CD4-positive, alpha-beta T cell (primary cell): ENCODE data around the gene PLAAT3. TPM values are rescaled to one million over a fixed set of nuclear protein-coding genes. Genes with fewer than 3 reads are reported as not detected.

Experiments
- ATAC-seq: fragments of 200-7000 bp; cut with Tn5 transposase; one replicate; pipeline ENCODE4 v1.10.0; 2022; ENCODE audit warnings: mild to moderate bottlenecking; ENCODE audit not compliant: poor library complexity
- CTCF ChIA-PET: fragments of 350-600 bp; sonication (Branson Sonifier 250); formaldehyde crosslinking; loops from one replicate; lab custom pipeline; 2021; ENCODE audit warnings: antibody characterized with exemption, inconsistent platforms; lab: Charles Lee
- POLR2A ChIA-PET: fragments of 350-600 bp; sonication (Branson Sonifier 250); formaldehyde crosslinking; loops from one replicate; lab custom pipeline; 2021; ENCODE audit warnings: antibody characterized with exemption, inconsistent platforms; lab: Charles Lee
- DNase-seq, 14 experiments: peaks; one replicate each; pipeline ENCODE4 v3.0.0-alpha.2; 2013 to 2020; ENCODE audit warnings: mixed read lengths in 2 of 14
- H3K27ac ChIP-seq, 2 donors: one replicate each; pipeline versions ENCODE4 v1.5.1 to v1.7.0; 2013; ENCODE audit warnings: low read length in 2 of 2, low read depth in 1 of 2, mild to moderate bottlenecking in 1 of 2
- H3K27me3 ChIP-seq, 2 experiments: 1 replicate in 1 of 2; 2 replicates in 1 of 2; pipeline versions ENCODE4 v1.6.1 to v1.7.0; 2013; ENCODE audit warnings: low read length in 2 of 2, control low read depth in 1 of 2, mild to moderate bottlenecking in 1 of 2, moderate library complexity in 1 of 2; ENCODE audit not compliant: insufficient read depth in 2 of 2, control insufficient read depth in 1 of 2
- H3K36me3 ChIP-seq: one replicate; pipeline ENCODE4 v1.6.1; 2013; ENCODE audit warnings: low read length, control low read depth; ENCODE audit not compliant: insufficient read depth
- H3K4me1 ChIP-seq: one replicate; pipeline ENCODE4 v1.6.1; 2013; ENCODE audit warnings: low read length, control low read depth; ENCODE audit not compliant: insufficient read depth
- H3K4me3 ChIP-seq: one replicate; pipeline ENCODE4 v1.5.1; 2013; ENCODE audit warnings: mild to moderate bottlenecking, low read length, moderate library complexity
- H3K9me3 ChIP-seq, 2 experiments: 1 replicate in 1 of 2; 2 replicates in 1 of 2; pipeline versions ENCODE4 v1.6.1 to v1.7.0; 2013; ENCODE audit warnings: low read length in 2 of 2, mild to moderate bottlenecking in 2 of 2, control low read depth in 1 of 2, moderate library complexity in 1 of 2; ENCODE audit not compliant: control insufficient read depth in 1 of 2, insufficient read depth in 1 of 2
- H3K27ac Mint-ChIP-seq: one replicate; pipeline ENCODE4 v1.8.0; 2020; ENCODE audit warnings: mixed read lengths
- H3K27me3 Mint-ChIP-seq: one replicate; pipeline ENCODE4 v1.8.0; 2021; ENCODE audit warnings: mixed read lengths
- H3K36me3 Mint-ChIP-seq: one replicate; pipeline ENCODE4 v1.8.0; 2021; ENCODE audit warnings: low read depth, mixed read lengths
- H3K4me1 Mint-ChIP-seq: one replicate; pipeline ENCODE4 v1.8.0; 2021; ENCODE audit warnings: low read depth, mixed read lengths
- H3K4me3 Mint-ChIP-seq: one replicate; pipeline ENCODE4 v1.8.0; 2020; ENCODE audit warnings: mild to moderate bottlenecking, mixed read lengths
- H3K9me3 Mint-ChIP-seq: one replicate; pipeline ENCODE4 v1.8.0; 2020; ENCODE audit warnings: mixed read lengths
- intact Hi-C, 2 experiments: fragments of 100-400 bp; cut with DNase I in 1 of 2; cut with micrococcal nuclease in 1 of 2; formaldehyde crosslinking; loops; one replicate each; pipeline versions ENCODE4 v1.15.1 to v1.9.0; 2023 to 2025; cut with DNase I, micrococcal nuclease
- total RNA-seq, 174 experiments: library from RNA in 2 of 174; stranded (reverse) in 2 of 174; gene quantifications; one replicate each; pipeline ENCODE4 v1.2.3 and lab custom pipeline; 2021 to 2026
- TF ChIP-seq, protein P1 (sequence below): fragments of 200-600 bp; IDR thresholded peaks from one replicate; pipeline ENCODE4 v1.8.0; 2022; ENCODE audit warnings: antibody characterized with exemption, mild to moderate bottlenecking

The PLAAT3 gene
- total RNA-seq, 2 experiments from 2014 or later, result 2.4 to 3.6 TPM

DNA sequence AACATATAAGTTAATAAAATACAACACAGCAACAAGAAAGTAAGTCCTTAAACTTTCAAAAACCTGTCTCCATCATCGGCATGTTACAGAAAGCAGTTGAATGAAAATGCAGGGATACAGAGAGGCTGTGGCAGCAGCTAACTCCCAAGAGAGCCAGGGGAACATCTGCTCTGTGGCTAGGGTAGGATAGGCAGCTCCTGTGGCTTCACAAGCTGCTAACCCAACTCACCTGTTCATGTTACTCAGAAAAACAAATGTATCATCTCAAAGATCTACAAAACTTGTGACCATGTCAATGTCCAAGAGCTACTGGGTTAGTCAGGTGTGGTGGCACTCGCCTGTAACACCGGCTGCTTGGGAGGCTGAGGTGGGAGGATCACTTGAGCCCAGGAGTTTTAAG lies 15.2 kb upstream of the PLAAT3 start:
- no peak for DNase-seq
- Mint-ChIP-seq H3K36me3 (peaks cover 54% of the 10 kb centered on the region), H3K4me1 (no peaks in the 10 kb centered on the region), H3K27ac (no peak overlapping the region), H3K9me3 (no peaks in the 10 kb centered on the region), H3K27me3 (no peaks in the 10 kb centered on the region), H3K4me3 (no peak overlapping the region)
- Histone ChIP-seq H3K9me3 (no peaks in the 10 kb centered on the region), H3K27me3 (no peaks in the 10 kb centered on the region), H3K27ac (no peak overlapping the region), H3K4me3 (no peak overlapping the region), H3K4me1 (no peaks in the 10 kb centered on the region), H3K36me3 (peaks cover 35% of the 10 kb centered on the region)
- ChIA-PET CTCF (interaction anchor here (1.3 to 1.9 kb wide), 2 partner anchors 13 to 150 kb away, joined by 3 to 7 read pairs; no protein-coding TSS in a partner anchor), POLR2A (interaction anchor here (0.6 to 1.6 kb wide), 3 partner anchors 12 to 93 kb away, joined by 3 to 6 read pairs (median 3); partner anchors contain the start of gene PLAAT4)
- intact Hi-C loops, result no loop called here
- TF ChIP-seq, protein P1, sequence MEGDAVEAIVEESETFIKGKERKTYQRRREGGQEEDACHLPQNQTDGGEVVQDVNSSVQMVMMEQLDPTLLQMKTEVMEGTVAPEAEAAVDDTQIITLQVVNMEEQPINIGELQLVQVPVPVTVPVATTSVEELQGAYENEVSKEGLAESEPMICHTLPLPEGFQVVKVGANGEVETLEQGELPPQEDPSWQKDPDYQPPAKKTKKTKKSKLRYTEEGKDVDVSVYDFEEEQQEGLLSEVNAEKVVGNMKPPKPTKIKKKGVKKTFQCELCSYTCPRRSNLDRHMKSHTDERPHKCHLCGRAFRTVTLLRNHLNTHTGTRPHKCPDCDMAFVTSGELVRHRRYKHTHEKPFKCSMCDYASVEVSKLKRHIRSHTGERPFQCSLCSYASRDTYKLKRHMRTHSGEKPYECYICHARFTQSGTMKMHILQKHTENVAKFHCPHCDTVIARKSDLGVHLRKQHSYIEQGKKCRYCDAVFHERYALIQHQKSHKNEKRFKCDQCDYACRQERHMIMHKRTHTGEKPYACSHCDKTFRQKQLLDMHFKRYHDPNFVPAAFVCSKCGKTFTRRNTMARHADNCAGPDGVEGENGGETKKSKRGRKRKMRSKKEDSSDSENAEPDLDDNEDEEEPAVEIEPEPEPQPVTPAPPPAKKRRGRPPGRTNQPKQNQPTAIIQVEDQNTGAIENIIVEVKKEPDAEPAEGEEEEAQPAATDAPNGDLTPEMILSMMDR, result no peak
- ATAC-seq, result no peak

DNA sequence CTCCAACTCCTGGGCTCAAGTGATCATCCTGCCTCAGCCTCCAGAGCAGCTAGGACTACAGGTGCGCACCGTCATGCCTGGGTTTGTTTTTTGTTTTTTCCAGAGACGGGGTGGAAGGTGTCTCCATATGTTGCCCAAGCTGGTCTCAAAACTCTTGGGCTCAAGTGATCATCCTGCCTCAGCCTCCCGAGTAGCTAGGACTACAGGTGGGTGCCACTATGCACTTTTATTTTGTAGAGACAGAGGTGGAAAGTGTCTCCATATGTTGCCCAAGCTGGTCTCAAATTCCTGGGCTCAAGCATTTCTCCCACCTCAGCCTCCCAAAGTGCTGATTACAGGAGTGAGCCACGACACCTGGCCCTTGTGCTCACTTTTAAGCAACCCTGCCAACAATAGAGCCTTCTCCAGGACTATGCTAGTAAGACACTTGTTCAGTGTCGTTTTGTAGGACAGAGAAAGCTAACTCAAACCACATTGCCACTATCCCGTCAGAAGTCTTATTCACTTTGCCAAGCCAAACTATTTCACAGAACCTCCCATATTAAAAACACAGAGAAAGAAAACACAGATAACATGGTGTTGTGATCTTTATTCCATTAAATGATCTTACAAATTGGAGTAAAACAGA lies 9.4 kb upstream of the PLAAT3 start:
- Histone ChIP-seq H3K36me3 (peaks cover under 1% of the 10 kb centered on the region), H3K27ac (no peak overlapping the region), H3K4me1 (no peaks in the 10 kb centered on the region), H3K9me3 (no peaks in the 10 kb centered on the region), H3K27me3 (no peaks in the 10 kb centered on the region), H3K4me3 (no peak overlapping the region)
- peaks cover 8% of the 10 kb centered on the region for H3K36me3 Mint-ChIP-seq
- H3K27me3 Mint-ChIP-seq, result no peaks in the 10 kb centered on the region
- no peak overlapping the region for H3K27ac Mint-ChIP-seq
- intact Hi-C loops, result no loop called here
- POLR2A ChIA-PET, result no interaction called here
- CTCF ChIA-PET, result interaction anchor here (0.8 to 1.1 kb wide), 2 partner anchors 35 to 144 kb away, joined by 3 read pairs; no protein-coding TSS in a partner anchor
- H3K4me3 Mint-ChIP-seq, result no peak overlapping the region
- no peaks in the 10 kb centered on the region for H3K4me1 Mint-ChIP-seq
- ATAC-seq (no peak), DNase-seq (no peak)
- TF ChIP-seq, protein P1, result no peak
- H3K9me3 Mint-ChIP-seq, result no peaks in the 10 kb centered on the region

- CTCF ChIA-PET, result interaction anchor here (1.1 kb wide), 1 partner anchor 143 kb away, joined by 3 read pairs; no protein-coding TSS in a partner anchor
- Mint-ChIP-seq H3K4me1 (no peaks in the 10 kb centered on the region), H3K27ac (no peak overlapping the region), H3K4me3 (no peak overlapping the region), H3K36me3 (no peaks in the 10 kb centered on the region), H3K27me3 (no peaks in the 10 kb centered on the region), H3K9me3 (no peaks in the 10 kb centered on the region)
- Histone ChIP-seq H3K4me1 (no peaks in the 10 kb centered on the region), H3K36me3 (no peaks in the 10 kb centered on the region), H3K4me3 (no peak overlapping the region), H3K9me3 (no peaks in the 10 kb centered on the region), H3K27ac (no peak overlapping the region), H3K27me3 (no peaks in the 10 kb centered on the region)
- TF ChIP-seq, protein P1, result no peak
- ATAC-seq (no peak), DNase-seq (no peak)
- POLR2A ChIA-PET, result interaction anchor here (0.9 kb wide), 1 partner anchor 144 kb away, joined by 3 read pairs; no protein-coding TSS in a partner anchor
- intact Hi-C loops, result no loop called here
Measured at GRCh38 chr11:63622323-63622722, 8.1 kb upstream of the PLAAT3 start.
